ENCODE data around the gene NBR1. TPM values are rescaled to one million over a fixed set of nuclear protein-coding genes. Genes with fewer than 3 reads are reported as not detected.
"Not testable (repeated sequence)": the region's sequence is repeated elsewhere in the genome, so short reads cannot be mapped to it uniquely, and the experiment has no call there.

The NBR1 gene
- total and polyA plus RNA-seq, 10 donors = 18.5 to 103 (median 84.1) TPM

DNA sequence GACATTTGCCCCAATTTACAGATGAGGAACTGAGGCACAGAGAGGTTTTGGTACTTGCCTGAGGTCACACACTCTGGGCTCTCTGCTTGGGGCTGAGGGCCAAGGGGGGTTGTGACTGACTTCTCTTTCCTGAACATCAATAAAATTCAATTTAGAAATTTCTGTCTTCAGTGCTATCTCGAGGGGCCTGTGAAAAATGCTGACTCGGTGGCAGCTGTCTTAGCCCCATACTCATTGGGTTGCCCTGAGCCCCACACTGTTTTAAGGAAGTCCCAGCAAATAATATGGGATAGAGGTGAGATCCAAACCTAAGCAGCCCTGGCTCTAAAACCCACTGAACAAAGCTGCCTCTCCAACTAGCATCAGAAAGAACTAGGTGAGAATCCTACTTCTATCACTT, 38.9 kb upstream of the NBR1 start:
- Histone ChIP-seq H3K4me1 (peaks cover 0 to 43% (median 15%) of the 10 kb centered on the region in 6 donors), H3K9me3 (no peaks in the 10 kb centered on the region), H3K27me3 (replicated peaks in 1 of 7) (no peaks in the 10 kb centered on the region), H3K27ac (no peak overlapping the region), H3K36me3 (peaks cover 0 to 68% (median 23%) of the 10 kb centered on the region in 6 donors), H3K4me3 (no peak overlapping the region)
- TF ChIP-seq, protein P1, sequence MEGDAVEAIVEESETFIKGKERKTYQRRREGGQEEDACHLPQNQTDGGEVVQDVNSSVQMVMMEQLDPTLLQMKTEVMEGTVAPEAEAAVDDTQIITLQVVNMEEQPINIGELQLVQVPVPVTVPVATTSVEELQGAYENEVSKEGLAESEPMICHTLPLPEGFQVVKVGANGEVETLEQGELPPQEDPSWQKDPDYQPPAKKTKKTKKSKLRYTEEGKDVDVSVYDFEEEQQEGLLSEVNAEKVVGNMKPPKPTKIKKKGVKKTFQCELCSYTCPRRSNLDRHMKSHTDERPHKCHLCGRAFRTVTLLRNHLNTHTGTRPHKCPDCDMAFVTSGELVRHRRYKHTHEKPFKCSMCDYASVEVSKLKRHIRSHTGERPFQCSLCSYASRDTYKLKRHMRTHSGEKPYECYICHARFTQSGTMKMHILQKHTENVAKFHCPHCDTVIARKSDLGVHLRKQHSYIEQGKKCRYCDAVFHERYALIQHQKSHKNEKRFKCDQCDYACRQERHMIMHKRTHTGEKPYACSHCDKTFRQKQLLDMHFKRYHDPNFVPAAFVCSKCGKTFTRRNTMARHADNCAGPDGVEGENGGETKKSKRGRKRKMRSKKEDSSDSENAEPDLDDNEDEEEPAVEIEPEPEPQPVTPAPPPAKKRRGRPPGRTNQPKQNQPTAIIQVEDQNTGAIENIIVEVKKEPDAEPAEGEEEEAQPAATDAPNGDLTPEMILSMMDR (IDR thresholded peaks at IDR 0.05 in 8 of 11, conservative IDR thresholded peaks at IDR 0.05 in 3 of 11) = no peak
- TF ChIP-seq POLR2AphosphoS5 (IDR thresholded peaks at IDR 0.05) (no peak), POLR2A (IDR thresholded peaks at IDR 0.05) (no peak)
- no peak for DNase-seq
- intact Hi-C loops (cut with DNase I; ENCODE audit: low total_unique reads) = no loop called here
- 66 to 87% (median 76%) methylated on average over 2 of the region's 2 CpGs for WGBS, 5 donors

DNA sequence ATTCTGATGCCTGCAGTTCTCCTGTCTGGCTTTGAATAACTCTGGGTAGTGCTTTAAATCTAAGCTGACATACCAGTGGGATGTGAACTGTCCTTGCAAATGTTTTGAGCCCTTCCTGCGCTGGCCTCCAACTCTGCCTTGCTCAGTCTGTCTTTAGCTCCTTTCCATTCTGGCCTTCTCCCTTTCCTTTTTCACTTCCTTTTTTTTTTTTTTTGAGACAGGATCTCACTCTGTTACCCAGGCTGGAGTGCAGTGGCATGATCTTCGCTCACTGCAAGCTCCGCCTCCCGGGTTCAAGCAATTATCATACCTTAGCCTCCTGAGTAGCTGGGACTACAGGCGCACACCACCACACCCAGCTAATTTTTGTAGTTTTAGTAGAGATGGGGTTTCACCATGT, 37.6 kb upstream of the NBR1 start:
- Histone ChIP-seq H3K4me1 (peaks cover 0 to 35% (median 14%) of the 10 kb centered on the region in 6 donors), H3K36me3 (peaks cover 0 to 54% (median 23%) of the 10 kb centered on the region in 6 donors), H3K27ac (peak overlapping the region in 1 of 8 donors; percentile 54)
- intact Hi-C loops (cut with DNase I; ENCODE audit: low total_unique reads); H3K27me3 ChIP-seq (replicated peaks in 1 of 7); DNase-seq; H3K9me3 ChIP-seq; H3K4me3 ChIP-seq: not testable (repeated sequence)
- 85 to 94% (median 91%) methylated on average over 5 of the region's 5 CpGs for WGBS, 5 donors

DNA sequence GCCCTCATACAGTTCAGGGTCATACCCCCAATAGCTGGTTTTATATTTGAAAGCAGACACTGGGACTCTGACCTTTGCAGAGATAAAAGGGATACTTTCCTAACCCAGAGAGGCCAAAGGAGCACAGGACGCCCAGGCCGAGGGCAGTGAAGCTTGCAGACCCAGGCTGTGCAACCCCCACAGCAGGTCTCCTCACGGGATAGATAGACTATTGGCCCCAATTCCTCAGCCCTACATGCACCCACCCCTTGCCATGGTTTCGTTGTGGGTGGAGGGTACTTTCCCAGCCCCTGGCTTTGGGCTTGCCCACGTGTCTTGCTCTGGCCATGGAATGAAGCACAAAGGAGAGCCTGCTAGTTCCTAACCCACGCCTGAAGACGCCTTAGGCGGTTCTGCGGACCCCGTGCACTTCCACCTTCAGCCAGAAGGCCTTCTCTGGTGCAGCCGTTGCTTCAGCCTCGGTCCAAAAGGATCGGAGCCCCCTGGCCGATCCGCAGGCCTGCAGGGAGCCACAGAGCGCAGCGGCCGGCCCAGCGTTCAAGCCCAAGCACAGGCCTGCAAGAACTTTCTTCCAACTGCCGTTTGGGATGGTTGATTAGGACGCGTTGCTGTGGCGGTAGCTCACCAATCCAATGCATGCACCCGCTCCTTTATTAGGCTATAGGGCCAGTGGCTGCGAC, 36.1 kb upstream of the NBR1 start:
- 95 to 97% (median 96%) methylated on average over 21 to 25 of the region's 25 CpGs for WGBS, 5 donors
- peaks cover 0 to 49% (median 23%) of the 10 kb centered on the region in 6 donors for H3K36me3 ChIP-seq
- H3K9me3 ChIP-seq = no peaks in the 10 kb centered on the region
- H3K27me3 ChIP-seq (replicated peaks in 1 of 7) = no peaks in the 10 kb centered on the region
- DNase-seq = no peak
- intact Hi-C loops (cut with DNase I; ENCODE audit: low total_unique reads) = no loop called here
- TF ChIP-seq POLR2AphosphoS5 (IDR thresholded peaks at IDR 0.05) (no peak), POLR2A (IDR thresholded peaks at IDR 0.05) (no peak)
- TF ChIP-seq, protein P1 (IDR thresholded peaks at IDR 0.05 in 8 of 11, conservative IDR thresholded peaks at IDR 0.05 in 3 of 11) = no peak
- H3K27ac ChIP-seq = no peak overlapping the region
- peaks cover 0 to 20% (median 4%) of the 10 kb centered on the region in 6 donors for H3K4me1 ChIP-seq
- no peak overlapping the region for H3K4me3 ChIP-seq

DNA sequence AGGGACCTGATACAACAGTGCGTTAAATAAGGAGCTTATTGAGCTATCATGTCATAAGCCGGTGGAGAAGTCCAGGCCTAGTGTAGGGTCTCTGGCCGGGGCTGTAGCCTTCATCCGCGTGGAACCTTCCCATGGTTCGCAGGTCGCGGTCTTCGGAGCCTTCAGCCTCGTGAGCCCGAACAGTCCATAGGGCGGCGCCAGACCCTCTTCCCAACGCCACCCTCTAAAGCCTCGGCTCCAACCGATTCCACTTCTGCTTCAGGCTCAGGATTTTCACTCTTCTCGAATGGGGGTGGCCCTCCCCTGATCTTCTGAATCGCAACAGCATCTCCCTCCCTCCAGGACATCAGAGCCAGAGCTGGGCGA, 35.6 kb upstream of the NBR1 start:
- Histone ChIP-seq H3K27ac (no peak overlapping the region), H3K4me3 (no peak overlapping the region), H3K36me3 (peaks cover 0 to 49% (median 23%) of the 10 kb centered on the region in 6 donors), H3K9me3 (no peaks in the 10 kb centered on the region), H3K4me1 (peaks cover 0 to 15% (median 2%) of the 10 kb centered on the region in 6 donors), H3K27me3 (replicated peaks in 1 of 7) (no peaks in the 10 kb centered on the region)
- no peak for DNase-seq
- TF ChIP-seq POLR2A (IDR thresholded peaks at IDR 0.05) (no peak), POLR2AphosphoS5 (IDR thresholded peaks at IDR 0.05) (peak in 1 of 3 donors; percentile 11)
- WGBS, 5 donors = 96 to 97% (median 96%) methylated on average over 7 to 19 of the region's 19 CpGs
- intact Hi-C loops (cut with DNase I; ENCODE audit: low total_unique reads) = no loop called here

DNA sequence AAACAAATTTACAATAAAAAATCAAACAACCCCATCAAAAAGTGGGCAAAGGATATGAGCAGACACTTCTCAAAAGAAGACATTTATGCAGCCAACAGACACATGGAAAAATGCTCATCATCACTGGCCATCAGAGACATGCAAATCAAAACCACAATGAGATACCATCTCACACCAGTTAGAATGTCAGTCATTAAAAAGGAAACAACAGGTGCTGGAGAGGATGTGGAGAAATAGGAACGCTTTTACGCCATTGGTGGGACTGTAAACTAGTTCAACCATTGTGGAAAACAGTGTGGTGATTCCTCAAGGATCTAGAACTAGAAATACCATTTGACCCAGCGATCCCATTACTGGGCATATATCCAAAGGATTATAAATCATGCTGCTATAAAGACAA, 34.4 kb upstream of the NBR1 start:
- WGBS, 5 donors = 45 to 70% (median 50%) methylated on average over 3 of the region's 3 CpGs
- not testable (repeated sequence) for H3K9me3 ChIP-seq

DNA sequence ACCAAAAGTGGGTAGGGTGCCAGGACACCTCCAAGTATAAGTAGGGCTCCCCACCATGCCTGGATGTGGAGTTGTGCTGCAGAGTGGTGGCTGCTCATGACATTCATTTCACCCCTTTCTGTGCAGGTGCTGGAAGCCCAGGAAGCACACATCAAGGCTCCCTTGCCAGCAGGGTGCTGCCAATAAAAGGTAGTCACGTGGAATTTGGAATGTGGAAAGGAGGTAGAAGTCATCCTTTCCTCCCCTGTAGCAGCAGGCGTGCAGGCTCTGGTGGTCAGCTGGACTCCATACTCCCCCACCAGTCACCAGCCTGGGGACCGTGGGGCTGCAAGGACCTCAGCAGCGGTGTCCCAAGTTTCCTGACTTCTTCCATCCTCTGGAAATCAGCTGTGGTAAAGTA, 32.5 kb upstream of the NBR1 start:
- H3K9me3 ChIP-seq; intact Hi-C loops (cut with DNase I; ENCODE audit: low total_unique reads); H3K27me3 ChIP-seq (replicated peaks in 1 of 7); H3K4me1 ChIP-seq; DNase-seq; H3K27ac ChIP-seq; H3K4me3 ChIP-seq: not testable (repeated sequence)
- peaks cover 0 to 41% (median 14%) of the 10 kb centered on the region in 6 donors for H3K36me3 ChIP-seq
- 86 to 95% (median 90%) methylated on average over 4 of the region's 4 CpGs for WGBS, 5 donors

More for the DNA sequence above, 34.4 kb upstream of the NBR1 start:
- peaks cover 0 to 55% (median 23%) of the 10 kb centered on the region in 6 donors for H3K36me3 ChIP-seq
- DNase-seq; H3K4me3 ChIP-seq; H3K27me3 ChIP-seq (replicated peaks in 1 of 7); H3K27ac ChIP-seq; H3K4me1 ChIP-seq; intact Hi-C loops (cut with DNase I; ENCODE audit: low total_unique reads): not testable (repeated sequence)

Measured in spleen (tissue), 11 donors.